Right lobe of liver (tissue), 6 donors: ENCODE results near the gene PTPRCAP. TPM values are rescaled to one million over a fixed set of nuclear protein-coding genes. Genes with fewer than 3 reads are reported as not detected.

Experiments used
- ATAC-seq, 4 donors: fragments of 200-7000 bp; cut with Tn5 transposase; one replicate each; pipeline ENCODE4 v1.9.1; 2020; ENCODE audit warnings: mild to moderate bottlenecking in 4 of 4, moderate library complexity in 4 of 4
- DNase-seq, 3 donors: peaks; one replicate each; pipeline ENCODE4 v3.0.0-alpha.2; 2020
- H3K27ac ChIP-seq, 3 donors: fragments of 200-600 bp; one replicate each; pipeline ENCODE4 v1.8.0; 2022
- H3K27me3 ChIP-seq, 2 donors: fragments of 200-600 bp; one replicate each; pipeline ENCODE4 v1.8.0; 2022
- H3K36me3 ChIP-seq, 4 donors: fragments of 200-600 bp; sonication (generic) in 1 of 4; one replicate each; pipeline versions ENCODE4 v1.5.1 to v1.8.0; 2017 to 2022; ENCODE audit warnings: control low read depth in 1 of 4
- H3K4me1 ChIP-seq, 4 donors: fragments of 200-600 bp; sonication (generic) in 1 of 4; one replicate each; pipeline versions ENCODE4 v1.5.1 to v1.8.0; 2017 to 2022; ENCODE audit warnings: control low read depth in 1 of 4
- H3K4me3 ChIP-seq, 3 donors: fragments of 200-600 bp; one replicate each; pipeline ENCODE4 v1.8.0; 2022
- H3K9me3 ChIP-seq, 4 donors: fragments of 200-600 bp; sonication (generic) in 1 of 4; one replicate each; pipeline versions ENCODE4 v1.5.1 to v1.8.0; 2017 to 2022; ENCODE audit warnings: control low read depth in 1 of 4
- CTCF ChIP-seq, 4 donors: fragments of 200-600 bp in 3 of 4; fragments of 450-650 bp in 1 of 4; IDR thresholded peaks; one replicate each; pipeline versions ENCODE4 v1.5.1 to v1.8.0; 2016 to 2022; ENCODE audit warnings: antibody characterized with exemption in 4 of 4, mild to moderate bottlenecking in 2 of 4
- POLR2A ChIP-seq: fragments of 450-650 bp; IDR thresholded peaks from one replicate; pipeline ENCODE4 v1.6.1; 2017; ENCODE audit warnings: antibody characterized with exemption, mild to moderate bottlenecking
- WGBS: methylation state at CpG from one replicate; pipeline ENCODE4 v1.1.6; 2018; ENCODE audit warnings: low coverage, low lambda C conversion rate; ENCODE audit not compliant: insufficient coverage; ENCODE audit errors: missing lambda C conversion rate; 5-methylcytosine and 5-hydroxymethylcytosine counted together
- intact Hi-C, 2 donors: fragments of 100-400 bp; cut with DNase I; formaldehyde crosslinking; loops; one replicate each; pipeline versions ENCODE4 v1.11.2 to v1.14.1; 2022
- small RNA-seq, 2 experiments: library from RNA; depleted of rRNA; stranded (forward); fragments of <200 nt; gene quantifications; one replicate each; pipeline ENCODE3, GENCODE V24; 2016
- total RNA-seq, 6 experiments: library from RNA; depleted of rRNA in 2 of 6; stranded (reverse); fragments of >200 nt in 2 of 6; fragmentation: NEBNext Ultra II Directional in 3 of 6; extraction: Animal tissue kit (Norgen Biotek cat#: 25700) in 3 of 6; gene quantifications; one replicate each; pipeline versions ENCODE4 v1.1.0 to v1.2.4, GENCODE V29; 2016 to 2023
- donor health status: DM: no; HTN: yes; CAD: no.
- donor health status: DM: no; HTN: no; CAD: no.
- donor health status: DM: no; HTN: no; CAD: no.
- donor health status: DM: no; HTN: yes; CAD: no.
- donor health status: DM: no; HTN: yes; CAD: no.

Gene PTPRCAP
- total RNA-seq, 6 experiments from 2014 or later = 0.72 to 2.8 (median 2.1) TPM

- intact Hi-C loops = loop anchor here (5.0 to 10.0 kb wide), 2 partner anchors 114 to 116 kb away; partner anchors contain the start of genes CDK2AP2 (in 2 of the 2) and PITPNM1 (in 2 of the 2)
- DNase-seq (no peak), ATAC-seq (no peak)
- Histone ChIP-seq H3K27ac (peak overlapping the region; percentile 49 to 79 (median 68)), H3K4me1 (peaks cover 0 to 12% (median 0%) of the 10 kb centered on the region in 4 donors), H3K9me3 (no peaks in the 10 kb centered on the region), H3K4me3 (peak overlapping the region; percentile 74 to 92 (median 84)), H3K36me3 (peaks cover 0 to 5% (median 0%) of the 10 kb centered on the region in 4 donors), H3K27me3 (no peaks in the 10 kb centered on the region)
- 10% methylated on average over 13 of the region's 15 CpGs for WGBS
- TF ChIP-seq CTCF (IDR thresholded peaks at IDR 0.05) (no peak), POLR2A (no peak)
Measured at GRCh38 chr11:67390947-67391303, 46.6 kb downstream of the PTPRCAP start.

GRCh38 chr11:67389477-67389876, 48.0 kb downstream of the PTPRCAP start:
- Histone ChIP-seq H3K27me3 (no peaks in the 10 kb centered on the region), H3K4me3 (no peak overlapping the region), H3K4me1 (peaks cover 0 to 12% (median 0%) of the 10 kb centered on the region in 4 donors), H3K36me3 (peaks cover 0 to 3% (median 0%) of the 10 kb centered on the region in 4 donors), H3K27ac (no peak overlapping the region), H3K9me3 (no peaks in the 10 kb centered on the region)
- WGBS = 41% methylated on average over 6 of the region's 6 CpGs
- TF ChIP-seq CTCF (IDR thresholded peaks at IDR 0.05) = peak; percentile 41 to 46 (median 46)
- TF ChIP-seq POLR2A = no peak
- intact Hi-C loops = loop anchor here in 1 of 2 donors (10.0 kb wide), 1 partner anchor 115 kb away; no protein-coding TSS in a partner anchor
- DNase-seq (no peak), ATAC-seq (peak; percentile 37 to 55 (median 46))

- Histone ChIP-seq H3K36me3 (no peaks in the 10 kb centered on the region), H3K4me1 (peaks cover 0 to 9% (median 0%) of the 10 kb centered on the region in 4 donors), H3K4me3 (no peak overlapping the region), H3K27me3 (no peaks in the 10 kb centered on the region), H3K27ac (no peak overlapping the region), H3K9me3 (no peaks in the 10 kb centered on the region)
- DNase-seq (no peak), ATAC-seq (no peak)
- WGBS = 55% methylated on average over 4 of the region's 6 CpGs
- TF ChIP-seq POLR2A (no peak), CTCF (IDR thresholded peaks at IDR 0.05) (no peak)
- intact Hi-C loops = loop anchor here in 1 of 2 donors (10.0 kb wide), 1 partner anchor 113 kb away; no protein-coding TSS in a partner anchor
Measured at GRCh38 chr11:67387518-67387917, 50.0 kb downstream of the PTPRCAP start.

- H3K27ac ChIP-seq = no peak overlapping the region
- TF ChIP-seq POLR2A = no peak
- TF ChIP-seq CTCF (IDR thresholded peaks at IDR 0.05) = no peak
- H3K4me1 ChIP-seq = peaks cover 0 to 7% (median 0%) of the 10 kb centered on the region in 4 donors
- intact Hi-C loops = loop anchor here in 1 of 2 donors (10.0 kb wide), 1 partner anchor 112 kb away; no protein-coding TSS in a partner anchor
- H3K36me3 ChIP-seq = no peaks in the 10 kb centered on the region
- no peak for DNase-seq
- H3K27me3 ChIP-seq = no peaks in the 10 kb centered on the region
- H3K9me3 ChIP-seq = no peaks in the 10 kb centered on the region
- no peak overlapping the region for H3K4me3 ChIP-seq
- no peak for ATAC-seq
- 31% methylated on average over 8 of the region's 9 CpGs for WGBS
Measured at GRCh38 chr11:67387069-67387468, 50.4 kb downstream of the PTPRCAP start.

Small RNA genes within 50 kb of the gene (small RNA-seq; reads per million reads assigned to genes)
- 0 reads per million in 2 experiments for gene RNU6-1238P

Other genes with a start within 250 kb of the PTPRCAP start
- 10 to 100 TPM; 24.5 to 43.9 (median 28.5) TPM for gene GRK2, start 171.2 kb downstream of the PTPRCAP start, total RNA-seq
- gene ANKRD13D, start 148.4 kb downstream of the PTPRCAP start, total RNA-seq = 10 to 100 TPM in 4 of 6 experiments, 1 to 10 TPM in 2; 7.7 to 14.1 (median 10.4) TPM
- gene SSH3, start 134.2 kb downstream of the PTPRCAP start, total RNA-seq = 10 to 100 TPM; 10.9 to 17.9 (median 14.5) TPM
- gene POLD4, start 84.1 kb downstream of the PTPRCAP start, total RNA-seq = 100 to 1,000 TPM in 2 of 6 experiments, 10 to 100 TPM in 4; 70.5 to 216 (median 97.9) TPM
- 1 to 10 TPM in 3 of 6 experiments, under 1 TPM in 3; 0.44 to 3.8 (median 1.3) TPM for gene CLCF1, start 64.1 kb downstream of the PTPRCAP start, total RNA-seq
- gene RAD9A, start 45.7 kb downstream of the PTPRCAP start, total RNA-seq = 10 to 100 TPM in 2 of 6 experiments, 1 to 10 TPM in 4; 5.3 to 13.2 (median 6.2) TPM
- gene PPP1CA, start 35.8 kb downstream of the PTPRCAP start, total RNA-seq = 100 to 1,000 TPM in 2 of 6 experiments, 10 to 100 TPM in 4; 64.2 to 102 (median 71.1) TPM
- gene TBC1D10C, start 33.6 kb downstream of the PTPRCAP start, total RNA-seq = 1 to 10 TPM in 5 of 6 experiments, under 1 TPM in 1; 0.73 to 2.7 (median 1.9) TPM
- gene CARNS1, start 22.0 kb downstream of the PTPRCAP start, total RNA-seq = under 1 TPM in 5 of 6 experiments, not detected in 1; 0.12 to 0.31 (median 0.22) TPM
- gene RPS6KB2, start 9.2 kb downstream of the PTPRCAP start, total RNA-seq = 10 to 100 TPM; 18.8 to 37.1 (median 27.1) TPM
- gene CORO1B, start 5.8 kb upstream of the PTPRCAP start, total RNA-seq = 10 to 100 TPM; 28.5 to 58.6 (median 40.4) TPM
- gene GPR152, start 15.0 kb upstream of the PTPRCAP start, total RNA-seq = not detected
- gene CABP4, start 17.7 kb upstream of the PTPRCAP start, total RNA-seq = 1 to 10 TPM in 4 of 6 experiments, under 1 TPM in 2; 0.55 to 1.7 (median 1.2) TPM
- 100 to 1,000 TPM in 2 of 6 experiments, 10 to 100 TPM in 4; 29.1 to 133 (median 40.9) TPM for gene TMEM134, start 31.6 kb upstream of the PTPRCAP start, total RNA-seq
- gene AIP, start 45.3 kb upstream of the PTPRCAP start, total RNA-seq = 10 to 100 TPM; 20.8 to 33.9 (median 25.7) TPM
- gene PITPNM1, start 67.7 kb upstream of the PTPRCAP start, total RNA-seq = 10 to 100 TPM in 4 of 6 experiments, 1 to 10 TPM in 2; 8.6 to 21.3 (median 15.0) TPM
- gene CDK2AP2, start 70.5 kb upstream of the PTPRCAP start, total RNA-seq = 10 to 100 TPM; 45.2 to 74.9 (median 55.7) TPM
- not detected for gene CABP2, start 85.8 kb upstream of the PTPRCAP start, total RNA-seq
- gene GSTP1, start 146.1 kb upstream of the PTPRCAP start, total RNA-seq = 10 to 100 TPM; 16.6 to 51.4 (median 32.3) TPM
- gene NDUFV1, start 169.3 kb upstream of the PTPRCAP start, total RNA-seq = 100 to 1,000 TPM; 151 to 214 (median 163) TPM
- 10 to 100 TPM; 12.7 to 31.4 (median 18.3) TPM for gene NUDT8, start 192.3 kb upstream of the PTPRCAP start, total RNA-seq
- gene TBX10, start 202.1 kb upstream of the PTPRCAP start, total RNA-seq = under 1 TPM in 5 of 6 experiments, not detected in 1; 0.24 to 0.49 (median 0.34) TPM
- 10 to 100 TPM in 4 of 6 experiments, 1 to 10 TPM in 2; 6.8 to 17.9 (median 12.4) TPM for gene ACY3, start 213.0 kb upstream of the PTPRCAP start, total RNA-seq
- gene ALDH3B2, start 236.9 kb upstream of the PTPRCAP start, total RNA-seq = not detected